Measurements from ENCODE around the gene SLC10A7.

SLC10A7 gene

GRCh38 chr4:146247356-146247755, 274.4 kb downstream of the SLC10A7 start:
- Histone ChIP-seq H3K79me2 (ENCODE audit: low read length) (no peaks in the 10 kb centered on the region), H2AFZ (ENCODE audit: low read length) (no peak overlapping the region), H3K9me2 (replicated peaks; ENCODE audit: insufficient read depth, low read length) (no peaks in the 10 kb centered on the region), H3K36me3 (replicated peaks; ENCODE audit: insufficient read depth, low read length) (no peaks in the 10 kb centered on the region), H3K9me3 (replicated peaks; ENCODE audit: insufficient read depth, low read length) (no peaks in the 10 kb centered on the region), H3F3A (ENCODE audit: insufficient read depth, low read length) (no peaks in the 10 kb centered on the region), H3K4me1 (ENCODE audit: low read length) (no peaks in the 10 kb centered on the region), H4K20me1 (ENCODE audit: insufficient read depth, low read length) (no peaks in the 10 kb centered on the region), H3K27me3 (replicated peaks; ENCODE audit: insufficient read depth, low read length) (no peaks in the 10 kb centered on the region), H3K4me3 (ENCODE audit: low read length) (no peak overlapping the region), H3K4me2 (ENCODE audit: low read depth, low read length) (no peak overlapping the region), H3K27ac (ENCODE audit: low read length) (no peak overlapping the region), H3K9ac (ENCODE audit: low read length) (no peak overlapping the region)
- TF ChIP-seq EZH2 (optimal IDR thresholded peaks at IDR 0.05; ENCODE audit: low read depth, low read length) (no peak), CTCF (IDR thresholded peaks at IDR 0.05; ENCODE audit: low read length) (no peak), EZH2phosphoT487 (IDR thresholded peaks at IDR 0.05; ENCODE audit: low read length) (no peak)
- no peak for DNase-seq

- no peak for TF ChIP-seq EZH2phosphoT487 (IDR thresholded peaks at IDR 0.05; ENCODE audit: low read length)
- no peaks in the 10 kb centered on the region for H3F3A ChIP-seq (ENCODE audit: insufficient read depth, low read length)
- no peaks in the 10 kb centered on the region for H3K36me3 ChIP-seq (replicated peaks; ENCODE audit: insufficient read depth, low read length)
- no peak overlapping the region for H3K4me3 ChIP-seq (ENCODE audit: low read length)
- H3K27me3 ChIP-seq (replicated peaks; ENCODE audit: insufficient read depth, low read length): no peaks in the 10 kb centered on the region
- H3K9ac ChIP-seq (ENCODE audit: low read length): no peak overlapping the region
- H2AFZ ChIP-seq (ENCODE audit: low read length): no peak overlapping the region
- no peak overlapping the region for H3K27ac ChIP-seq (ENCODE audit: low read length)
- no peaks in the 10 kb centered on the region for H4K20me1 ChIP-seq (ENCODE audit: insufficient read depth, low read length)
- no peak overlapping the region for H3K4me2 ChIP-seq (ENCODE audit: low read depth, low read length)
- H3K79me2 ChIP-seq (ENCODE audit: low read length): no peaks in the 10 kb centered on the region
- H3K4me1 ChIP-seq (ENCODE audit: low read length): no peaks in the 10 kb centered on the region
- no peaks in the 10 kb centered on the region for H3K9me3 ChIP-seq (replicated peaks; ENCODE audit: insufficient read depth, low read length)
- DNase-seq: no peak
- no peaks in the 10 kb centered on the region for H3K9me2 ChIP-seq (replicated peaks; ENCODE audit: insufficient read depth, low read length)
Measured at GRCh38 chr4:146246381-146246780, 275.4 kb downstream of the SLC10A7 start.

- no peaks in the 10 kb centered on the region for H3K36me3 ChIP-seq (replicated peaks; ENCODE audit: insufficient read depth, low read length)
- no peaks in the 10 kb centered on the region for H3F3A ChIP-seq (ENCODE audit: insufficient read depth, low read length)
- no peaks in the 10 kb centered on the region for H4K20me1 ChIP-seq (ENCODE audit: insufficient read depth, low read length)
- H3K9ac ChIP-seq (ENCODE audit: low read length): no peak overlapping the region
- H3K9me2 ChIP-seq (replicated peaks; ENCODE audit: insufficient read depth, low read length): no peaks in the 10 kb centered on the region
- H2AFZ ChIP-seq (ENCODE audit: low read length): no peak overlapping the region
- H3K4me2 ChIP-seq (ENCODE audit: low read depth, low read length): no peak overlapping the region
- H3K9me3 ChIP-seq (replicated peaks; ENCODE audit: insufficient read depth, low read length): no peaks in the 10 kb centered on the region
- no peak overlapping the region for H3K27ac ChIP-seq (ENCODE audit: low read length)
- H3K79me2 ChIP-seq (ENCODE audit: low read length): no peaks in the 10 kb centered on the region
- H3K4me3 ChIP-seq (ENCODE audit: low read length): no peak overlapping the region
- H3K4me1 ChIP-seq (ENCODE audit: low read length): no peaks in the 10 kb centered on the region
- DNase-seq: no peak
- no peaks in the 10 kb centered on the region for H3K27me3 ChIP-seq (replicated peaks; ENCODE audit: insufficient read depth, low read length)
- TF ChIP-seq CTCF (IDR thresholded peaks at IDR 0.05; ENCODE audit: low read length) (no peak), EZH2 (optimal IDR thresholded peaks at IDR 0.05; ENCODE audit: low read depth, low read length) (no peak), EZH2phosphoT487 (IDR thresholded peaks at IDR 0.05; ENCODE audit: low read length) (no peak)
Measured at GRCh38 chr4:146245850-146246249, 275.9 kb downstream of the SLC10A7 start.

- DNase-seq: no peak
- Histone ChIP-seq H3K9me2 (replicated peaks; ENCODE audit: insufficient read depth, low read length) (no peaks in the 10 kb centered on the region), H3K9ac (ENCODE audit: low read length) (no peak overlapping the region), H4K20me1 (ENCODE audit: insufficient read depth, low read length) (no peaks in the 10 kb centered on the region), H3F3A (ENCODE audit: insufficient read depth, low read length) (no peaks in the 10 kb centered on the region), H3K36me3 (replicated peaks; ENCODE audit: insufficient read depth, low read length) (no peaks in the 10 kb centered on the region), H3K9me3 (replicated peaks; ENCODE audit: insufficient read depth, low read length) (no peaks in the 10 kb centered on the region), H3K27ac (ENCODE audit: low read length) (no peak overlapping the region), H3K79me2 (ENCODE audit: low read length) (no peaks in the 10 kb centered on the region), H3K4me3 (ENCODE audit: low read length) (no peak overlapping the region), H3K4me1 (ENCODE audit: low read length) (no peaks in the 10 kb centered on the region), H2AFZ (ENCODE audit: low read length) (no peak overlapping the region), H3K27me3 (replicated peaks; ENCODE audit: insufficient read depth, low read length) (no peaks in the 10 kb centered on the region), H3K4me2 (ENCODE audit: low read depth, low read length) (no peak overlapping the region)
- no peak for TF ChIP-seq CTCF (IDR thresholded peaks at IDR 0.05; ENCODE audit: low read length)
- TF ChIP-seq EZH2phosphoT487 (IDR thresholded peaks at IDR 0.05; ENCODE audit: low read length): no peak
- TF ChIP-seq EZH2 (optimal IDR thresholded peaks at IDR 0.05; ENCODE audit: low read depth, low read length): no peak
Measured at GRCh38 chr4:146245246-146245645, 276.5 kb downstream of the SLC10A7 start.
